A673 (cell line): ENCODE results near the gene SDK1. TPM values are rescaled to one million over a fixed set of nuclear protein-coding genes. Genes with fewer than 3 reads are reported as not detected.

Experiments used
- BruUV-seq: library from RNA; stranded (reverse); fragments of 400-500 nt; replicated peaks from 2 replicates; lab custom pipeline; 2021; lab: Mats Ljungman, UMichigan
- CTCF ChIA-PET: fragments of 300-600 bp; sonication (Branson Sonifier 250); formaldehyde crosslinking; loops from one replicate; lab custom pipeline; 2022; ENCODE audit warnings: antibody characterized with exemption; lab: Charles Lee
- POLR2A ChIA-PET: fragments of 300-600 bp; sonication (Branson Sonifier 250); formaldehyde crosslinking; loops from one replicate; lab custom pipeline; 2022; ENCODE audit warnings: antibody characterized with exemption; ENCODE audit not compliant: low non-redundant PET; lab: Charles Lee
- DNase-seq: peaks from one replicate; pipeline ENCODE4 v3.0.0-alpha.2; 2015; ENCODE audit warnings: low spot score
- H3K27ac ChIP-seq: fragments of 200-600 bp; sonication (generic); 2 replicates; pipeline ENCODE4 v1.5.1; 2016; ENCODE audit warnings: mixed run types, low read depth, mild to moderate bottlenecking, mixed read lengths, antibody characterized with exemption, low read length; ENCODE audit not compliant: poor library complexity, severe bottlenecking
- H3K27me3 ChIP-seq: fragments of 200-600 bp; sonication (generic); replicated peaks from 2 replicates; pipeline ENCODE4 v1.6.1; 2017; ENCODE audit warnings: mixed run types, low read depth, mild to moderate bottlenecking, mixed read lengths, antibody characterized with exemption, low read length; ENCODE audit not compliant: insufficient read depth, poor library complexity
- H3K36me3 ChIP-seq: fragments of 200-600 bp; sonication (generic); 2 replicates; pipeline ENCODE4 v1.6.1; 2016; ENCODE audit warnings: mixed run types, mild to moderate bottlenecking, mixed read lengths, antibody characterized with exemption, low read length; ENCODE audit not compliant: insufficient read depth, poor library complexity, severe bottlenecking
- H3K4me1 ChIP-seq: fragments of 200-600 bp; sonication (generic); 2 replicates; pipeline ENCODE4 v1.6.1; 2017; ENCODE audit warnings: mixed run types, mild to moderate bottlenecking, mixed read lengths, antibody characterized with exemption, low read length; ENCODE audit not compliant: insufficient read depth, poor library complexity, severe bottlenecking
- H3K4me3 ChIP-seq: fragments of 200-600 bp; sonication (generic); 2 replicates; pipeline ENCODE4 v1.5.1; 2016; ENCODE audit warnings: low read depth, mixed run types, mild to moderate bottlenecking, mixed read lengths, low read length; ENCODE audit not compliant: poor library complexity, severe bottlenecking
- H3K9me3 ChIP-seq: fragments of 200-600 bp; sonication (generic); 2 replicates; pipeline ENCODE4 v1.6.1; 2016; ENCODE audit warnings: mixed run types, low read depth, mild to moderate bottlenecking, mixed read lengths, antibody characterized with exemption, low read length; ENCODE audit not compliant: poor library complexity, severe bottlenecking
- CTCF ChIP-seq: fragments of 300-800, 200-600 bp; sonication (generic); conservative IDR thresholded peaks from 2 replicates; pipeline ENCODE4 v1.5.1; 2017; ENCODE audit warnings: low read depth, mild to moderate bottlenecking, antibody characterized with exemption, low read length, moderate library complexity, mixed read lengths
- EZH2 ChIP-seq: fragments of 200-600 bp; sonication (generic); IDR thresholded peaks from 2 replicates; pipeline ENCODE4 v1.6.1; 2017; ENCODE audit warnings: borderline replicate concordance, low read depth, mild to moderate bottlenecking, mixed read lengths, antibody characterized with exemption, low read length; ENCODE audit not compliant: poor library complexity, severe bottlenecking
- intact Hi-C: fragments of 100-400 bp; cut with micrococcal nuclease; formaldehyde crosslinking; loops from one replicate; pipeline ENCODE4 v1.10.0; 2022; ENCODE audit not compliant: unreplicated experiment
- total RNA-seq: library from RNA; stranded (reverse); gene quantifications from 2 replicates; pipeline ENCODE4 v1.2.3, GENCODE V29; 2021

Gene SDK1
- total RNA-seq, 1 experiment from 2014 or later, result 14.7 TPM

GRCh38 chr7:4020086-4020485, 719.0 kb downstream of the SDK1 start:
- Histone ChIP-seq H3K27ac (no peak overlapping the region), H3K4me1 (no peaks in the 10 kb centered on the region), H3K4me3 (no peak overlapping the region), H3K27me3 (no peaks in the 10 kb centered on the region), H3K9me3 (peaks cover 8% of the 10 kb centered on the region), H3K36me3 (no peaks in the 10 kb centered on the region)
- BruUV-seq, result no TSS peak
- TF ChIP-seq EZH2 (no peak), CTCF (no peak)
- intact Hi-C loops, result no loop called here
- no peak for DNase-seq
- CTCF ChIA-PET, result no interaction called here
- POLR2A ChIA-PET, result no interaction called here

GRCh38 chr7:4021413-4021812, 720.4 kb downstream of the SDK1 start:
- DNase-seq, result no peak
- no peak for TF ChIP-seq CTCF
- no peak for TF ChIP-seq EZH2
- no peaks in the 10 kb centered on the region for H3K36me3 ChIP-seq
- ChIA-PET POLR2A (no interaction called here), CTCF (no interaction called here)
- H3K4me3 ChIP-seq, result no peak overlapping the region
- H3K27ac ChIP-seq, result no peak overlapping the region
- intact Hi-C loops, result no loop called here
- peaks cover 8% of the 10 kb centered on the region for H3K9me3 ChIP-seq
- no peaks in the 10 kb centered on the region for H3K4me1 ChIP-seq
- H3K27me3 ChIP-seq, result no peaks in the 10 kb centered on the region
- BruUV-seq, result no TSS peak

- no peaks in the 10 kb centered on the region for H3K36me3 ChIP-seq
- no peaks in the 10 kb centered on the region for H3K27me3 ChIP-seq
- intact Hi-C loops, result no loop called here
- no peak overlapping the region for H3K4me3 ChIP-seq
- CTCF ChIA-PET, result no interaction called here
- no peak for DNase-seq
- peaks cover 8% of the 10 kb centered on the region for H3K9me3 ChIP-seq
- H3K27ac ChIP-seq, result no peak overlapping the region
- BruUV-seq, result no TSS peak
- H3K4me1 ChIP-seq, result no peaks in the 10 kb centered on the region
- POLR2A ChIA-PET, result no interaction called here
- no peak for TF ChIP-seq EZH2
- TF ChIP-seq CTCF, result no peak
Measured at GRCh38 chr7:4022265-4022664, 721.2 kb downstream of the SDK1 start.
